Bone marrow (tissue), 2 donors: ENCODE data around the gene SOAT2.

Experiments
- DNase-seq, 2 donors: peaks; one replicate each; lab custom pipeline; 2025; lab: John Stamatoyannopoulos, UW

Gene SOAT2, protein sequence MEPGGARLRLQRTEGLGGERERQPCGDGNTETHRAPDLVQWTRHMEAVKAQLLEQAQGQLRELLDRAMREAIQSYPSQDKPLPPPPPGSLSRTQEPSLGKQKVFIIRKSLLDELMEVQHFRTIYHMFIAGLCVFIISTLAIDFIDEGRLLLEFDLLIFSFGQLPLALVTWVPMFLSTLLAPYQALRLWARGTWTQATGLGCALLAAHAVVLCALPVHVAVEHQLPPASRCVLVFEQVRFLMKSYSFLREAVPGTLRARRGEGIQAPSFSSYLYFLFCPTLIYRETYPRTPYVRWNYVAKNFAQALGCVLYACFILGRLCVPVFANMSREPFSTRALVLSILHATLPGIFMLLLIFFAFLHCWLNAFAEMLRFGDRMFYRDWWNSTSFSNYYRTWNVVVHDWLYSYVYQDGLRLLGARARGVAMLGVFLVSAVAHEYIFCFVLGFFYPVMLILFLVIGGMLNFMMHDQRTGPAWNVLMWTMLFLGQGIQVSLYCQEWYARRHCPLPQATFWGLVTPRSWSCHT

GRCh38 chr12:53102883-53103807 is at the start of gene SOAT2:
TSS of gene SOAT2 (plus strand) at chr12:53103486. CDS start at chr12:53103578, 92 bp downstream.
- DNase-seq = no peak

- peak; percentile 39 to 75 for DNase-seq
Observed at GRCh38 chr12:53054112-53054878, 49.0 kb upstream of the SOAT2 start.

- DNase-seq = no peak
Observed at GRCh38 chr12:53055471-53056266, 47.6 kb upstream of the SOAT2 start.

DNA sequence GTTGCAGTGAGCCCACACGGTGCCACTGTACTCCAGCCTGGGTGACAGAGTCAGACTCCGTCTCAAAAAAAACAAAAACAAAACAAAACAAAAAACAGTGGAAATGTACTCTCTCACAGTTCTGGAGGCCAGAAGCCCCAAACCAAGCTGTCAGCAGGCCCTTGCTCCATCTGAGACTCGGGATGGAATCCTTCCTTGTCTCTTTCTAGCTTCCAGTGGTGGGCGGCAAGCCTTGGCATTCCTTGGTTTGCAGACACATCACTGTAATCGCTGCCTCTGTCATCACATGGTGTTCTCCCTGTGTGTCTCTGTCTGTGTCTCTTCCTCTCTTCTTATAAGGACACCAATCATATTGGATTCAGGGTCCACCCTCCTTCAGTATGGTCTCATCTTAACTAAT is 47.0 kb upstream of the SOAT2 start:
- no peak for DNase-seq

DNA sequence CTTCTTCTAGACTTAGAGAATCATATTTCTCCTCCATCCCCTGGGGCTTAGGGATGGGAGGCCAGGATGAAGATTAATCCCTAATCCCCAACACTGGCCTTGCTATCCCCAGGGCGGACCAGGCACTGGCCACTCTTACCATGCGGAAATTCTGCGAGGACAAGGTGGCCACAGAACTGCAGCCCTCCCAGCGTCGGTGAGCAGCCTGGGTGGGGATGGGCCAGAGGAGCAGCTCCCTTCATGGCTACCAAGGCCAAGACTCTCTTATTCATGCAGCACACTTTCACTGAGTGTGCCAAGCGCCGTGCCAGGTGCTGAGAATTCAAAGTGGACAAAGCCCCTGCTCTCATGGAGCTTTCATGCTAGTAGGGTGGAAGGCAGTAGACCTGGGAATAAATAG is 46.4 kb upstream of the SOAT2 start:
- no peak for DNase-seq

DNA sequence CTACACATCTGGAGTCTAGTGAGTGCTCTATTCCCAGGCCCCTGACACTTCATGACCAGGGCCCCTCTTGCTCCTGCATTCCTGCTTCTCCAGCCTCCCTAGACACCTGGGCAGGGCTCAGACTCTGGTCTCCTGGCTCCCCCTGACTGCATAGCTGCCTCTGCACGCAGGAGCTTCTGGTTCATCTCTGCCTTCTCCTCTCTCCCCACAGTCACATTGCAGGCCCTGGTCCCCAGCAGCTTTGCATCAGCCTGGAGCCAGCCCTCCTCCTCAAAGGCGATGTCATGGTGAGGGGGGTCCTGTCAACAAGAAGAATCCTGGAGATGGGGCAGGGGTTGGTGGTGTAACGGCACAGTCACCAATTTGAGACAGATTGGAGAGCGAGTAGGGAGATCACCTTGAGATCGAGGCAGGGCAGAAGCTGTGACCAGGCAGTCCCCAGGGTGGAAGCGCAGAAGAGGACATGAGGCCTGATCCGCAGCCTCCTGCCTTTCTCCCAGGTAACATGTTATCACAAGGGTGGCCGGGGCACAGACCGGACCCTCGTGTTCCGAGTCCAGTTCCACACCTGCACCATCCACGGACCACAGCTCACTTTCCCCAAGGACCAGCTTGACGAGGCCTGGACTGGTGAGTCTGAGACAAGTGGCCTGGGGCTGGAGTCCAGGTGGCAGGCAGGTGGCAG is 45.3 kb upstream of the SOAT2 start:
- no peak for DNase-seq

DNA sequence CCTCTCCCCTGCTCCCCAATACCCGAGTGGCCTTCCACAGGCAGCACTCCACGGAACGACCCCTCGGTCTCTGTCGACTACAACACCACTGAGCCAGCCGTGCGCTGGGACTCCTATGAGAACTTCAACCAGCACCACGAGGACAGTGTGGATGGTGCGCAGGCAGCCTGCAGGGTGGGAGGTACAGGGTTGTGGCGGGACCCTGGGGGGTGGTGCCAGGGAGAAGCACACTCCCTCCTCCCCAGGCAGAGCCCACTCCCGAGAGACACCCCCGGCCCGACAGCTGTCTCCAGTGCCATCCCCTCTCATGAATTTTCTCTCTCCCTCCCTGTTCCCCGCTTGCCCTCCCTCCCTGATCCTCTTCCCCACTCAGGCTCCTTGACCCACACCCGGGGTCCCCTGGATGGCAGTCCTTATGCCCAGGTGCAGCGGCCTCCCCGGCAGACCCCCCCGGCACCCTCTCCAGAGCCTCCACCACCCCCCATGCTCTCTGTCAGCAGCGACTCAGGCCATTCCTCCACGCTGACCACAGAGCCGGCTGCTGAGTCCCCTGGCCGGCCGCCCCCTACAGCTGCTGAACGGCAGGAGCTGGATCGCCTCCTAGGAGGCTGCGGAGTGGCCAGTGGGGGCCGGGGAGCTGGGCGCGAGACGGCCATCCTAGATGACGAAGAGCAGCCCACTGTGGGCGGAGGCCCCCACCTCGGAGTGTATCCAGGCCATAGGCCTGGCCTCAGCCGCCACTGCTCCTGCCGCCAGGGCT is 44.4 kb upstream of the SOAT2 start:
- DNase-seq = no peak

DNA sequence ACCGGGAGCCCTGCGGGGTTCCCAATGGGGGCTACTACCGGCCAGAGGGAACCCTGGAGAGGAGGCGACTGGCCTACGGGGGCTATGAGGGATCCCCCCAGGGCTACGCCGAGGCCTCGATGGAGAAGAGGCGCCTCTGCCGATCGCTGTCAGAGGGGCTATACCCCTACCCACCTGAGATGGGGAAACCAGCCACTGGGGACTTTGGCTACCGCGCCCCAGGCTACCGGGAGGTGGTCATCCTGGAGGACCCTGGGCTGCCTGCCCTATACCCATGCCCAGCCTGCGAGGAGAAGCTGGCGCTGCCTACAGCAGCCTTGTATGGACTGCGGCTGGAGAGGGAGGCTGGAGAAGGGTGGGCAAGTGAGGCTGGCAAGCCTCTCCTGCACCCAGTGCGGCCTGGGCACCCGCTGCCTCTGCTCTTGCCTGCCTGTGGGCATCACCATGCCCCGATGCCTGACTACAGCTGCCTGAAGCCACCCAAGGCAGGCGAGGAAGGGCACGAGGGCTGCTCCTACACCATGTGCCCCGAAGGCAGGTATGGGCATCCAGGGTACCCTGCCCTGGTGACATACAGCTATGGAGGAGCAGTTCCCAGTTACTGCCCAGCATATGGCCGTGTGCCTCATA is 43.7 kb upstream of the SOAT2 start:
- no peak for DNase-seq

GRCh38 chr12:53060064-53060720 is 43.1 kb upstream of the SOAT2 start:
- DNase-seq = no peak

GRCh38 chr12:53060721-53061276 is 42.5 kb upstream of the SOAT2 start:
- no peak for DNase-seq

DNA sequence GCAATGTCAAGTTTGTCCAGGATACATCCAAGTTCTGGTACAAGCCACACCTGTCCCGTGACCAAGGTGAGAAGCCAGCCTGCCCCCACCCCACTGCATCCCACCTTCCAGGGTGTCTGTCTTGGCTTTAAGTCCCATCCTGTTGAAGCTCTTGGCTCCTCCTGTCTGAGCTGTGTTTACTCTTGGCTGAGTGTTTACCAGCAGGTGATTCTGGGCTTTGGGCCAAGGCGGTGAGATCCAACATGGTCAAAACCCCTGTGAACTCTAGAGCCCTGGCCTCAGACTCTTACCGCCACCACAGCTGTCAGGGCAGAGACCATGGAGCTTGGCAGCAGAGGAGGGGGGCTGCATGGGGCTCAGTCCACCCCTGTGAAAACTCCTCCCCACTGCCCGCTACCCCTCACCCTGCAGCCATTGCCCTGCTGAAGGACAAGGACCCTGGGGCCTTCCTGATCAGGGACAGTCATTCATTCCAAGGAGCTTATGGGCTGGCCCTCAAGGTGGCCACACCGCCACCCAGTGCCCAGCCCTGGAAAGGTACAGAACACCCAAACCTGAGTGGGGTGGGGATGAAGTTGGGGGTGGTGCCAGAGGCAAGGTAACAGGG is 41.8 kb upstream of the SOAT2 start:
- DNase-seq = no peak

GRCh38 chr12:53062011-53062961 is 41.0 kb upstream of the SOAT2 start:
- DNase-seq = no peak

DNA sequence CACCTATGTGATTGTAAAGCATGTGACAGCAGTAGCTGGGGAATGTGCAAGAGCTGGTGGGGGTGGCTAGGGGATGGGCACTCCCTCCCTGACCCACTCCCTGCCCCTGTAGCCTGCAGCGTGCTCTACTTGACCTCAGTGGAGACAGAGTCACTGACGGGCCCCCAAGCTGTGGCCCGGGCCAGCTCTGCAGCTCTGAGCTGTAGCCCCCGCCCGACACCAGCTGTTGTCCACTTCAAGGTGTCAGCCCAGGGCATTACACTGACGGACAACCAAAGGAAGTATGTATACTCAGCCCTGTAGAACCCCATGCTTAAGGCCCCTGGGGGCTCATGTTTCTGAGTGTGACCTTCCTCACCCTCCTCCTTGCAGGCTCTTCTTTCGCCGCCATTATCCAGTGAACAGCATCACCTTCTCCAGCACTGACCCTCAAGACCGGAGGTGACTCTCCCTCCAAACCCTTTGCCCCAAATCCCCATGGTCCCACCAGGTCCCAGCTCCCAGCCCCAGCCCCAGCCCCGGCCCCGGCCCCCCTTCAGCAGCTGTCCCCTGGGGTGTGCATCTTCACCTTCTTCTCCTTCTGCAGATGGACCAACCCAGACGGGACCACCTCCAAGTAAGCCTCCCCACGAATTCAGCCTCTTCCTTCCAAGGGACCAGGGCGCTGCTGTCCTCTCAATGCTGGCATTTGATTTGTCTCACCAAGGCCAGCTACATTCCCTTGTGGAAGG is 40.1 kb upstream of the SOAT2 start:
- DNase-seq = no peak

- no peak for DNase-seq
Observed at GRCh38 chr12:53063708-53064612, 39.3 kb upstream of the SOAT2 start.
